ENCODE data around the gene MACROD1. TPM values are rescaled to one million over a fixed set of nuclear protein-coding genes. Genes with fewer than 3 reads are reported as not detected.

Gene MACROD1
- polyA plus RNA-seq, 3 donors from 2014 or later: 4.8 to 7.1 (median 6.5) TPM

DNA sequence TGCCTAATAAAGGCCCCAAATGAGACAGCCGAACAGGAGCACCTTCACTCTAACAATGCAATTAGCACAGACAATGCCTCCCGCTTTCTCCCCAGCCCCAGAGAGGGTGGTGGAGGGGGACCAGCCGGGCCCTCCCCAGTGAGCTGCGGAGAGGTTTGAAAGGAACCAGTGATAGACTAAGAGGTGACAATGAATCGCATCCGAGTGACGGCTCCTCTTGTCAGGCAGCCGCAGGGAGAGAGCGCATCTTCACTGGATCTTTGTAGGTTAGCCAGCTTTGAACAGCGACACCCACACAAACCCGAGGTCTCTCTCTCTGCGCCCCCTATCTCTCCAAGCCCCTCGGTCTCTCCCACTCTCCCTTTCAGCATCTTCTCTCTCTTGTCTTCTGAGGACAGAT is 102.1 kb downstream of the MACROD1 start:
- H3K27me3 Mint-ChIP-seq (ENCODE audit: low read depth in 3 of 3): peaks cover 0 to 5% (median 2%) of the 10 kb centered on the region in 3 donors
- H3K36me3 Mint-ChIP-seq: no peaks in the 10 kb centered on the region
- H3K9me3 Mint-ChIP-seq: no peaks in the 10 kb centered on the region
- no peak overlapping the region for H3K4me3 Mint-ChIP-seq
- peaks cover 8 to 11% of the 10 kb centered on the region in 2 donors for H3K4me1 Mint-ChIP-seq
- H3K27ac Mint-ChIP-seq: no peak overlapping the region
- DNase-seq: no peak

- Mint-ChIP-seq H3K27ac (no peak overlapping the region), H3K27me3 (ENCODE audit: low read depth in 3 of 3) (peaks cover 0 to 5% (median 2%) of the 10 kb centered on the region in 3 donors), H3K36me3 (no peaks in the 10 kb centered on the region), H3K4me3 (peak overlapping the region in 3 of 5 donors; percentile 26 to 49 (median 29)), H3K4me1 (peaks cover 8 to 11% of the 10 kb centered on the region in 2 donors), H3K9me3 (no peaks in the 10 kb centered on the region)
- DNase-seq: no peak
Observed at GRCh38 chr11:64062185-64063039, 103.5 kb downstream of the MACROD1 start.

DNA sequence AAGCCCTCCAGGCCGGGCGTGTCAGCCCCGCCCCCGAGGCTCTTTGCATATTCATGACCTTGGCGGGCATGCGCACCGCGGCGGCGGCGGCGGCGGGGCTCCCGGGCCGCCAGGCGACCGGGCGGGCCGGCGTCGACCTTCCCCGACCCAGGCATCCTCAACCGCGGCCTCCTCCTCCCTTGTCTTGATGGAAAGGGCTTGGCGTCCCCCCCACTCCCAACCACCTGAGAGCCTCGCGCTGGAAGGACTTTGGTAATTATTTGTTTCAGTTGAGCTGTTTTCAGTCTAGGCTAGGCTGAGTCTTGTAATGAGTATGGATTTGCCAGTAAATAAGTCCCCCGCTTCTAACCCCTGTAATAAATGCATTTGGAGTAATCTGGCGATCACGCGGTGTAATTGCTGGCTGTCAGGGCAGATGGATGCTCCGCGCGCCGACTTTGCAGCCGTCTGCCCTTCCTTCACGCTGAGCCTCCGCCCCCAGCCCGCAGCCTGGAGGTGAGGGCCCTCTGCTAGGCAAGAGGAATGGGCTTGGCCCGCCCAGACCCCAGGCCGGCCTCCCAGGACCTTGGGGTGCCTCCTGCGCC is 105.0 kb downstream of the MACROD1 start:
- DNase-seq: peak; percentile 42 to 48 (median 45)
- Mint-ChIP-seq H3K27ac (peak overlapping the region in 1 of 6 donors; percentile 59), H3K36me3 (no peaks in the 10 kb centered on the region), H3K9me3 (no peaks in the 10 kb centered on the region), H3K4me1 (peaks cover 8 to 11% of the 10 kb centered on the region in 2 donors), H3K27me3 (ENCODE audit: low read depth in 3 of 3) (peaks cover 0 to 5% (median 2%) of the 10 kb centered on the region in 3 donors), H3K4me3 (peak overlapping the region; percentile 79 to 87 (median 85))

- Mint-ChIP-seq H3K9me3 (no peaks in the 10 kb centered on the region), H3K36me3 (no peaks in the 10 kb centered on the region), H3K27me3 (ENCODE audit: low read depth in 3 of 3) (peaks cover 0 to 5% (median 2%) of the 10 kb centered on the region in 3 donors), H3K4me3 (peak overlapping the region; percentile 36 to 72 (median 53)), H3K27ac (no peak overlapping the region), H3K4me1 (peaks cover 8 to 11% of the 10 kb centered on the region in 2 donors)
- DNase-seq: no peak
Observed at GRCh38 chr11:64060263-64060860, 105.6 kb downstream of the MACROD1 start.

DNA sequence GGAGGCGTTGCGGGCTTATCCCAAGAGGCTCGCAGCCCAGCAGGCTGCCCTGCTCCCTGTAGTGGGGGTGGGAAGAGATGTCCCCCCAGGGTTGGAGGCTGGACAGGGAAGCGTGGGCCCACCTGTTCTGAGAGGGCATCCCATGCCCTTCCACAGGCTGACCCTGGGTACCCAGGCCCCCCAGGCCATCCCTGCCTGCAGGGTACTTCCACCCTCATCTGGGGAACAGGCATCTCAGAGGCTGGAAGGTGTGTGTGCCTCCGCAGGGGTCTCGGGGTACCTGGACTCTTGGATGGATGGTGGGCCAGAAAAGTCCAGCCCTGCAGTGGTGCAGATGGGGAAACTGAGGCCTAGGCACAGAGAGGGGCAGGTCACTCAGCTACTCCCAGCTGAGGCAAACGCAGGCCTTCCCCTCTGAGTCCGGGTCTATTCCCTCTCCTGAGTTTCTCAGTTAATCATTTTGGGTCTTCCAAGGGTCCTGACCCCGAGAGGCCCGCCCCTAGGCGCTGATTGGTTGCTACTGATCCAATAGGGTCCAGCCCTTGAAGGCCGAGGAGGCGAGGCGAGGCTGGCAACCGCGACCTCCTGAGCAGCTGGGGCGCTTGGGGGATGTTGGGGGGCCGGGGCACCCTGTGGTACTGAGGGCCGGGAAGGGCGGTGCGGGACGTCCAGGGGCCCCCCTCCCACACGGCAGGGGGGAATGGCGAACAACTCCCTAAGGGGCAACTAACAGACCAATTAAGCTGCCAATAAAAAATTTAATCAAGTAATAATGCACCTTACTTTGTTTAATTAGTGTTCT is 106.4 kb downstream of the MACROD1 start:
- no peaks in the 10 kb centered on the region for H3K9me3 Mint-ChIP-seq
- DNase-seq: no peak
- no peak overlapping the region for H3K27ac Mint-ChIP-seq
- H3K27me3 Mint-ChIP-seq (ENCODE audit: low read depth in 3 of 3): peaks cover 0 to 5% (median 2%) of the 10 kb centered on the region in 3 donors
- no peaks in the 10 kb centered on the region for H3K36me3 Mint-ChIP-seq
- H3K4me1 Mint-ChIP-seq: peaks cover 8 to 11% of the 10 kb centered on the region in 2 donors
- no peak overlapping the region for H3K4me3 Mint-ChIP-seq

GRCh38 chr11:64058494-64058893 is 107.4 kb downstream of the MACROD1 start:
- H3K4me1 Mint-ChIP-seq: peaks cover 8 to 11% of the 10 kb centered on the region in 2 donors
- peaks cover 0 to 6% (median 2%) of the 10 kb centered on the region in 3 donors for H3K27me3 Mint-ChIP-seq (ENCODE audit: low read depth in 3 of 3)
- no peaks in the 10 kb centered on the region for H3K36me3 Mint-ChIP-seq
- H3K27ac Mint-ChIP-seq: no peak overlapping the region
- H3K4me3 Mint-ChIP-seq: no peak overlapping the region
- no peaks in the 10 kb centered on the region for H3K9me3 Mint-ChIP-seq
- DNase-seq: no peak

DNA sequence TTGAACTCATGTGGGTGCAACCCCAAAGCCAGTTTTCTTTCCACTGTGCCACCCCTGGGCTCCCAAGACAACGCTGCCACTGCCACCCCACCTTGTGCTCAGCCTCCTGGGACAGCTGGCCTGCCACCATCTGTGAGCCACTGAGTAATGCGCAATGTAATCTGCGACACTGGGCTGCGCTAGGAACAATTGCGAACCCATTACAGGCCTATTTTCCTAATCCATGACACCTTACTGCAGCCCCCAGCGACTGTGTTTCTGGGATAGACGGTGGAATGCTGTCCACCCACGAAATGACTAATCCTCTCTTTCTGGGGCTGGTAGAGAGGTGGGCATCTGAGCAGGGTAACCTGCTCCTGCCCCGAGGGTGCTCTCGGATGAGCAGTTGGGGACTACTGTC is 108.0 kb downstream of the MACROD1 start:
- Mint-ChIP-seq H3K27me3 (ENCODE audit: low read depth in 3 of 3) (peaks cover 0 to 5% (median 2%) of the 10 kb centered on the region in 3 donors), H3K27ac (no peak overlapping the region), H3K4me3 (no peak overlapping the region), H3K9me3 (no peaks in the 10 kb centered on the region), H3K4me1 (peaks cover 8 to 11% of the 10 kb centered on the region in 2 donors), H3K36me3 (no peaks in the 10 kb centered on the region)
- DNase-seq: no peak

DNA sequence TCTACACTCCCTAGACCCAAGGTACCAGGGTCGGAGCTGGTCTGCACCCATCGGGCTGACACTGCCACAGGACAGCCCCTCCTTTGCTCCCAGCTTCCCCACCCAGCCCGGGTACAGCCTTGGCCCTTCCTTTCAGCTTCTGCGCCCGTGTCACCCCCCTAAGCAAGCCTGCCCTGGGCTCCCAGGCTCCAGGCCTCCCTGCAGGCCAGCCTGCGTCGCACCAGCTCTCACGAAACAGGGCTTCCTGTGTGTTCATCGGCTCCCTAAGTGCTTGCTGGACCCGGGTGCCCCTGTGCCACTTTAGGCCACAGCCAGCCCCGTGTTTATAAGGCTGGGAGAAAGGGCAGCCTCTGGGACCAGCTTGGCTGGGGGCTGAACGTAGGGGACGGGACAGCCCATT is 109.1 kb downstream of the MACROD1 start:
- Mint-ChIP-seq H3K27ac (no peak overlapping the region), H3K9me3 (no peaks in the 10 kb centered on the region), H3K36me3 (no peaks in the 10 kb centered on the region), H3K27me3 (ENCODE audit: low read depth in 3 of 3) (peaks cover 0 to 5% (median 2%) of the 10 kb centered on the region in 3 donors), H3K4me1 (peaks cover 6 to 11% of the 10 kb centered on the region in 2 donors), H3K4me3 (no peak overlapping the region)
- DNase-seq: no peak

DNA sequence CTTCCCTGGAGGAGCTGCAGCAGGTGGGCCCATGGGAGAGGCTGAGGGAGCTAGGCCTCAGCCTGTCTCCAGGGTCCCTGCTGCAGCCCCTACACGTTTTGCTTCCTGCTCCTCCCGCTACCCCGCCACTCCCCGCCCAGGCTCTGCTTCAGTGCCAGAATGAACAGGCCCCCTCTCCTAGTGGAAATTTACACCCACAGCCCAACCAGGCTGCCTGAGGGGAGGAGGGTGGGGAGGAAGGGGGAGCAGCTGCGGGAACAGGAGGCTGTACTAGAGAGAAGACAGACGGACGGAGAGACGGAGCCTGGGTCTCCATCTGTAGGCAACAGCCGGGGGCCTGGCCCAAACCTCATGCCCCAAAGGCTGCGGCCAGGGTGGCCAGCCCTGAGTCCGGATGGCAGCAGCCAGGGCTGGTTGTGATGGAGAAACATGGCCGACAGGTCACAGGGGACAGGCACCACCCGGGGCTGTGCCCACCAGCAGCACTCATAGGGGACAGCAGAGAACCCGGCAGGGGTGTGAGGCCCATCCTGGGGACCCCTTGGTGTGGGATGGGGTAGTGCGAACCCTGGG is 109.6 kb downstream of the MACROD1 start:
- no peaks in the 10 kb centered on the region for H3K9me3 Mint-ChIP-seq
- peaks cover 4 to 9% of the 10 kb centered on the region in 2 donors for H3K4me1 Mint-ChIP-seq
- peaks cover 0 to 5% (median 2%) of the 10 kb centered on the region in 3 donors for H3K27me3 Mint-ChIP-seq (ENCODE audit: low read depth in 3 of 3)
- H3K36me3 Mint-ChIP-seq: no peaks in the 10 kb centered on the region
- H3K4me3 Mint-ChIP-seq: no peak overlapping the region
- no peak overlapping the region for H3K27ac Mint-ChIP-seq
- no peak for DNase-seq

DNA sequence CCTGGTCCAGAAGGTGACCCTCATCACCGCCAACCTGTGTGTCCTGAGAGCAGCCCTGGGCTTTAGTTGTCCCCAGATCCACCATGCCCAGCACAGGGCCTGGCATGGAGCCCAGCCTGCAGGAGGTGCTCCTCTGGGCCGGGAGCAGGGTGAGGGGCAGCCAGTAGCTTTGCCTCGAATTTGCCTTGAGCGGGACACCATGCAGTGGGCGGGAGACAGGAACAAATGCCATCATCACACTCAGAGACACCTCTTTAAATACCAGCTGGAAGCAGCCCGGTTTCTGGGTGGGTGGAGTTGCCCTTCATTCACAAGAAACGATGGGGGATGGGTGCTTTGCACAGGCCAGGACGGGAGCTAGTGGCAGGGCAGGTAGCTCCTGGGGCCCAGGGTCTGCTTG is 110.8 kb downstream of the MACROD1 start:
- H3K4me1 Mint-ChIP-seq: no peaks in the 10 kb centered on the region
- peaks cover 0 to 1% (median 0%) of the 10 kb centered on the region in 3 donors for H3K27me3 Mint-ChIP-seq (ENCODE audit: low read depth in 3 of 3)
- no peak for DNase-seq
- no peak overlapping the region for H3K27ac Mint-ChIP-seq
- H3K4me3 Mint-ChIP-seq: no peak overlapping the region
- H3K36me3 Mint-ChIP-seq: no peaks in the 10 kb centered on the region
- H3K9me3 Mint-ChIP-seq: no peaks in the 10 kb centered on the region

DNA sequence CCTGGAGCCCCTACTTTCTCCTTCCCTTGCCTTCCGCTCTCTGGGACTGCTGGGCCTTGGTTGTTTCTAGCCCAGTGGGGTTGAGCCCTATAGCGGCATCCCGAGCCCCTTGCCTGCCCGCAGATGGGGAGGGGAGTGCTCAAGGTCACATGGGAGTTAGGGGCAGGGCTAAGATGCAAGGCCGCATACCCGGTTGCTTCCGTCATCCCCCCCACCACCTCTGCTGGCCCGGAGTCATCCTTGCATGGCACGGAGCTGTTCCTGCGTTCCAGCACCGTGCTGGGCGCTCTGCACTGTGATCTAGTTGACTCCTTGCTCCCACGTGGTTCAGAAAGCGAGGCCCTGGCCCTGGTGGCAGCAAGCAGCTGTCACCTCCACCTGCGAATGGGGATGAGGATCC is 112.2 kb downstream of the MACROD1 start:
- Mint-ChIP-seq H3K27ac (no peak overlapping the region), H3K9me3 (no peaks in the 10 kb centered on the region), H3K4me1 (no peaks in the 10 kb centered on the region), H3K36me3 (no peaks in the 10 kb centered on the region), H3K27me3 (ENCODE audit: low read depth in 3 of 3) (peaks cover 0 to 1% (median 0%) of the 10 kb centered on the region in 3 donors), H3K4me3 (no peak overlapping the region)
- no peak for DNase-seq

DNA sequence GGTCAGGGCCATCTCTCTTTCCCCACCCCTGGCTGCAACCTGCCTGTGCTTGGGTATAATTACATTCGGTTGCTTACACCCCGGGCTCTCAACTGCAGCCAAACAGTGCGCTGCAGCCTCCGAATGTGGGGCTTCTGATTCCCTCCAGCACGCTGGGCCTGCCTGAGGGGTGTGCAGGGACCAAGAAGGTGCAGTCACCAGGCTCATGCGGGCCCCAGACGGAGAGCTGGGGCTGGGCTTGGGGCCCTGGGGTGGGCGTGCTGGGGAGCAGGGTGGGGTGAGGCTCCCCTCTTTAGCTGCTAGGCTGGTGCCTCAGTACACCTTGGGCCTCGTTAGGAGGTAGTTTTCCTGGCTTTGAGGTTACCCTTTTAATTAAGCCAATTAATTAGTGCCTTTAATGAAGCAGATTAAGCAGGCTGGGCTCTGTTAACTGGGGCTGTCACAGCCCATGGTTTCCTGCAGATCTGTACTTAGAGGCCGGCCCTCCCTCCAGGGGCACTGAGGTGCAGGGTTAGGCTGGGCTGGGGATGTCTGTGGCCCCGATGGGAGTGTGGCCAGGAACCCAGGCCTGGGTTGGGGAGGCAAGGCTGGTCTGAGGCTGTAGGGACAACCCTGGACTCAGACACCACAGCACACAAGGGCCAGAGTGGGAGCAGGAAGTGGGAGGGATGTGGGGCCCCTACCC is 112.8 kb downstream of the MACROD1 start:
- no peaks in the 10 kb centered on the region for H3K4me1 Mint-ChIP-seq
- H3K36me3 Mint-ChIP-seq: no peaks in the 10 kb centered on the region
- no peak for DNase-seq
- peaks cover 0 to 1% (median 0%) of the 10 kb centered on the region in 3 donors for H3K27me3 Mint-ChIP-seq (ENCODE audit: low read depth in 3 of 3)
- no peak overlapping the region for H3K4me3 Mint-ChIP-seq
- H3K27ac Mint-ChIP-seq: no peak overlapping the region
- H3K9me3 Mint-ChIP-seq: no peaks in the 10 kb centered on the region

GRCh38 chr11:64052436-64052835 is 113.5 kb downstream of the MACROD1 start:
- Mint-ChIP-seq H3K36me3 (no peaks in the 10 kb centered on the region), H3K9me3 (no peaks in the 10 kb centered on the region), H3K27me3 (ENCODE audit: low read depth in 3 of 3) (peaks cover 0 to 1% (median 0%) of the 10 kb centered on the region in 3 donors), H3K27ac (no peak overlapping the region), H3K4me1 (no peaks in the 10 kb centered on the region), H3K4me3 (no peak overlapping the region)
- DNase-seq: no peak

All from immature natural killer cell (primary cell).